Endothelial cell of umbilical vein (primary cell): ENCODE data around the gene FAM163A. TPM values are rescaled to one million over a fixed set of nuclear protein-coding genes. Genes with fewer than 3 reads are reported as not detected.

ENCODE experiments used
- BruUV-seq: library from RNA; stranded (reverse); fragments of 400-500 nt; replicated peaks from 2 replicates; lab custom pipeline; 2021; lab: Mats Ljungman, UMichigan
- CTCF ChIA-PET: fragments of 300-600, 350-600 bp; sonication (Branson Sonifier 250); formaldehyde crosslinking; loops from one replicate; lab custom pipeline; 2021; ENCODE audit warnings: antibody characterized with exemption, inconsistent platforms; lab: Charles Lee
- POLR2A ChIA-PET: fragments of 300-600, 350-600 bp; sonication (Branson Sonifier 250); formaldehyde crosslinking; loops from one replicate; lab custom pipeline; 2021; ENCODE audit warnings: antibody characterized with exemption, inconsistent platforms; lab: Charles Lee
- DNase-seq: peaks from one replicate; pipeline ENCODE4 v3.0.0-alpha.2; 2011; ENCODE audit warnings: low read depth, low spot score
- FAIRE-seq: peaks from 2 replicates; lab custom pipeline; 2011; peaks lifted over from hg19 to GRCh38; lab: Jason Lieb, UNC
- H2AFZ ChIP-seq: 2 replicates; pipeline ENCODE4 v1.6.0; 2012; ENCODE audit warnings: low read depth, low read length, control low read depth, inconsistent platforms
- H3K27ac ChIP-seq: 2 replicates; pipeline ENCODE4 v1.5.1; 2011; ENCODE audit warnings: low read depth, mild to moderate bottlenecking, control low read depth, low read length, moderate library complexity; ENCODE audit not compliant: insufficient read depth
- H3K27me3 ChIP-seq, 2 experiments: 2 replicates each; pipeline versions ENCODE4 v1.6.0 to v1.6.1; 2011; ENCODE audit warnings: low read length in 2 of 2, mixed read lengths in 1 of 2; ENCODE audit not compliant: control insufficient read depth in 2 of 2, insufficient read depth in 2 of 2
- H3K36me3 ChIP-seq, 2 experiments: 2 replicates in 1 of 2; 3 replicates in 1 of 2; pipeline ENCODE4 v1.5.1; 2011; ENCODE audit warnings: low read length in 2 of 2, mild to moderate bottlenecking in 1 of 2, moderate library complexity in 1 of 2; ENCODE audit not compliant: control insufficient read depth in 2 of 2, insufficient read depth in 2 of 2; ENCODE audit errors: extremely low read depth in 1 of 2
- H3K4me1 ChIP-seq: 3 replicates; pipeline ENCODE4 v1.5.1; 2011; ENCODE audit warnings: mild to moderate bottlenecking, low read length; ENCODE audit not compliant: control insufficient read depth, insufficient read depth; ENCODE audit errors: extremely low read depth
- H3K4me2 ChIP-seq: 2 replicates; pipeline ENCODE4 v1.6.1; 2011; ENCODE audit warnings: low read length, control low read depth, mixed read lengths; ENCODE audit not compliant: insufficient read depth
- H3K4me3 ChIP-seq, 3 experiments: fragments of 200-600 bp in 1 of 3; sonication (generic), shearing (Covaris generic) in 1 of 3; replicated peaks in 1 of 3; 2 replicates each; pipeline ENCODE4 v1.5.1; 2011 to 2016; ENCODE audit warnings: control low read depth in 3 of 3, low read length in 3 of 3, mild to moderate bottlenecking in 2 of 3, inconsistent platforms in 1 of 3, low read depth in 1 of 3, moderate library complexity in 1 of 3; ENCODE audit not compliant: insufficient read depth in 1 of 3
- H3K79me2 ChIP-seq: 2 replicates; pipeline ENCODE4 v1.6.0; 2012; ENCODE audit warnings: low read length, inconsistent platforms; ENCODE audit not compliant: control insufficient read depth, insufficient read depth
- H3K9ac ChIP-seq: replicated peaks from 2 replicates; pipeline ENCODE3; 2011; ENCODE audit warnings: low read length, control low read depth; ENCODE audit not compliant: insufficient read depth; ENCODE audit errors: extremely low read depth
- H3K9me1 ChIP-seq: replicated peaks from 3 replicates; pipeline ENCODE4 v1.6.0; 2011; ENCODE audit warnings: mild to moderate bottlenecking, low read length; ENCODE audit not compliant: control insufficient read depth, insufficient read depth; ENCODE audit errors: extremely low read depth
- H3K9me3 ChIP-seq: replicated peaks from 2 replicates; pipeline ENCODE4 v1.5.1; 2012; ENCODE audit warnings: low read length, inconsistent platforms; ENCODE audit not compliant: control insufficient read depth, insufficient read depth
- H4K20me1 ChIP-seq: replicated peaks from 2 replicates; pipeline ENCODE3; 2011; ENCODE audit warnings: mild to moderate bottlenecking, low read length; ENCODE audit not compliant: control insufficient read depth, insufficient read depth; ENCODE audit errors: extremely low read depth
- EZH2 ChIP-seq: IDR thresholded peaks from 2 replicates; pipeline ENCODE4 v1.6.1; 2012; ENCODE audit warnings: borderline replicate concordance, low read depth, mild to moderate bottlenecking, moderate library complexity, low read length, inconsistent platforms; ENCODE audit not compliant: severe bottlenecking
- FOS ChIP-seq: IDR thresholded peaks from 2 replicates; pipeline ENCODE4 v1.6.1; 2011; ENCODE audit warnings: mild to moderate bottlenecking, low read length, moderate library complexity, borderline replicate concordance; ENCODE audit not compliant: insufficient read depth
- GATA2 ChIP-seq: IDR thresholded peaks from 2 replicates; pipeline ENCODE4 v1.7.0; 2011; ENCODE audit warnings: low read depth, mild to moderate bottlenecking, moderate library complexity, mixed read lengths, low read length; ENCODE audit not compliant: insufficient read length, insufficient read depth
- JUN ChIP-seq: IDR thresholded peaks from 2 replicates; pipeline ENCODE4 v1.6.1; 2011; ENCODE audit warnings: borderline replicate concordance, low read depth; ENCODE audit not compliant: insufficient read length, insufficient read depth
- MYC ChIP-seq: IDR thresholded peaks from one replicate; pipeline ENCODE4 v1.6.1; 2011; ENCODE audit warnings: mild to moderate bottlenecking, low read depth, low read length
- POLR2A ChIP-seq: IDR thresholded peaks from 2 replicates; pipeline ENCODE4 v1.6.1; 2012; ENCODE audit warnings: low read depth, mild to moderate bottlenecking, control low read depth, low read length
- POLR2AphosphoS5 ChIP-seq: IDR thresholded peaks from 2 replicates; pipeline ENCODE4 v1.6.1; 2012; ENCODE audit warnings: low read depth, mild to moderate bottlenecking, control low read depth, low read length, moderate library complexity; ENCODE audit not compliant: insufficient read depth
- dilution Hi-C: fragments of 300-500 bp; cut with MboI; formaldehyde crosslinking; loops from one replicate; pipeline ENCODE4 v1.15.0; 2019; ENCODE audit warnings: low sequenced_read_pairs; ENCODE audit not compliant: extremely low pct_ligation_motif_present
- intact Hi-C: fragments of 100-400 bp; cut with micrococcal nuclease; formaldehyde crosslinking; loops from one replicate; pipeline ENCODE4 v1.10.0; 2022
- polyA plus RNA-seq, 4 experiments: library from polyadenylated mRNA; depleted of rRNA in 3 of 4; stranded (reverse) in 3 of 4; unstranded in 1 of 4; fragments of >200 nt; gene quantifications; 2 replicates each; pipeline versions ENCODE4 v1.2.1 to v1.2.3, GENCODE V29; 2011 to 2012; ENCODE audit warnings: missing spikeins in 1 of 4
- total RNA-seq: library from RNA; stranded (reverse); gene quantifications from 2 replicates; pipeline ENCODE4 v1.2.3, GENCODE V29; 2021
- TF ChIP-seq, protein P1 (sequence below): IDR thresholded peaks from 2 replicates; pipeline ENCODE4 v1.6.1; 2011; ENCODE audit not compliant: insufficient read depth, insufficient read length
- TF ChIP-seq, protein P2 (sequence below), 2 donors: IDR thresholded peaks; 1 replicate in 1 of 2; 2 replicates in 1 of 2; pipeline ENCODE4 v1.5.1; 2011; ENCODE audit warnings: low read length in 2 of 2, mild to moderate bottlenecking in 2 of 2, moderate library complexity in 2 of 2, control low read depth in 1 of 2, inconsistent platforms in 1 of 2, low read depth in 1 of 2; ENCODE audit not compliant: insufficient read depth in 1 of 2; ENCODE audit errors: extremely low read depth in 1 of 2

The FAM163A gene
- total and polyA plus RNA-seq, 2 donors (not counting 3 experiments of a cell fraction or from before 2014, with no cell fraction given) = not detected

DNA sequence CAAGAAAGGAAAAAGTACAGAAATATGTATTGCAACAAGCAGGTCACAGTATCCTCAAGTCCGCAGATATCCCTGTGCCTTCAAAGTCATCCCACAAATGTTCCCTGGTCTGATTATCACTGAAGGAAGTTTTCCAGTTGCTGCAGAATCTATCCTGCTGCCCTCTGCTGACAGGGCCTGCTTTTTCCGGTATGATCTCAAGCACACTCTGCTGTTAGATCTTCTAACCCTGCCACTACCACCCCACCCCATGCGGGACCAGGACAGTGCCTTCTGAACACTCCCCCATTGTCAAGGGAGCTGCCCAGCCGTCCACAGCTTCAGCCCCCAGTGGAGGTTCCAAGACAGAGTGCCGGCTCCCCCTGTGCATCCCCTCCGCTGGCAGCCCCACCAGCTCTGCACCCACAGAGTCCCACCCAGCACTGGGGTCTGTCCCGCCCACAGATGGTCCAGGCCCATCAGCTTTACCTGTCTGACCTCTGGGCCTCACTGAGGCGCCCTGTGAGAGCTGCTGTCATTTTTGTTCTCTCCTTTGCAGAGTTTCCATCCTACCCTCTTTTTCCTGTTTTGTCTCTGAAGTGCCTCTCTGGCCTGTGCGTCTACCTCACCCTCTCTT lies 27.9 kb downstream of the FAM163A start:
- dilution Hi-C loops (no loop called here), intact Hi-C loops (no loop called here)
- ChIA-PET POLR2A (no interaction called here), CTCF (interaction anchor here (1.0 to 4.3 kb wide), 4 partner anchors 23 to 64 kb away, joined by 4 to 26 read pairs (median 10); no protein-coding TSS in a partner anchor)
- DNase-seq = no peak
- H3K4me2 ChIP-seq = no peak overlapping the region
- H2AFZ ChIP-seq = no peak overlapping the region
- no peaks in the 10 kb centered on the region for H3K9me3 ChIP-seq
- TF ChIP-seq EZH2 (no peak), MYC (no peak), FOS (no peak), GATA2 (no peak), POLR2A (no peak), POLR2AphosphoS5 (no peak), JUN (no peak)
- TF ChIP-seq, protein P1, sequence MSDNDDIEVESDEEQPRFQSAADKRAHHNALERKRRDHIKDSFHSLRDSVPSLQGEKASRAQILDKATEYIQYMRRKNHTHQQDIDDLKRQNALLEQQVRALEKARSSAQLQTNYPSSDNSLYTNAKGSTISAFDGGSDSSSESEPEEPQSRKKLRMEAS = no peak
- TF ChIP-seq, protein P2, sequence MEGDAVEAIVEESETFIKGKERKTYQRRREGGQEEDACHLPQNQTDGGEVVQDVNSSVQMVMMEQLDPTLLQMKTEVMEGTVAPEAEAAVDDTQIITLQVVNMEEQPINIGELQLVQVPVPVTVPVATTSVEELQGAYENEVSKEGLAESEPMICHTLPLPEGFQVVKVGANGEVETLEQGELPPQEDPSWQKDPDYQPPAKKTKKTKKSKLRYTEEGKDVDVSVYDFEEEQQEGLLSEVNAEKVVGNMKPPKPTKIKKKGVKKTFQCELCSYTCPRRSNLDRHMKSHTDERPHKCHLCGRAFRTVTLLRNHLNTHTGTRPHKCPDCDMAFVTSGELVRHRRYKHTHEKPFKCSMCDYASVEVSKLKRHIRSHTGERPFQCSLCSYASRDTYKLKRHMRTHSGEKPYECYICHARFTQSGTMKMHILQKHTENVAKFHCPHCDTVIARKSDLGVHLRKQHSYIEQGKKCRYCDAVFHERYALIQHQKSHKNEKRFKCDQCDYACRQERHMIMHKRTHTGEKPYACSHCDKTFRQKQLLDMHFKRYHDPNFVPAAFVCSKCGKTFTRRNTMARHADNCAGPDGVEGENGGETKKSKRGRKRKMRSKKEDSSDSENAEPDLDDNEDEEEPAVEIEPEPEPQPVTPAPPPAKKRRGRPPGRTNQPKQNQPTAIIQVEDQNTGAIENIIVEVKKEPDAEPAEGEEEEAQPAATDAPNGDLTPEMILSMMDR (IDR thresholded peaks at IDR 0.05; ENCODE audit: extremely low read depth in 1 of 2, insufficient read depth in 1 of 2, low read depth in 1 of 2, low read length in 2 of 2) = no peak
- H3K27ac ChIP-seq = no peak overlapping the region
- H3K9ac ChIP-seq = no peak overlapping the region
- no peak overlapping the region for H3K4me3 ChIP-seq
- no peak for FAIRE-seq
- BruUV-seq = no TSS peak
- no peaks in the 10 kb centered on the region for H3K9me1 ChIP-seq
- H4K20me1 ChIP-seq = no peaks in the 10 kb centered on the region
- no peaks in the 10 kb centered on the region for H3K4me1 ChIP-seq
- H3K36me3 ChIP-seq = no peaks in the 10 kb centered on the region
- H3K27me3 ChIP-seq = peaks cover 0 to 3% of the 10 kb centered on the region in 2 experiments
- H3K79me2 ChIP-seq = no peaks in the 10 kb centered on the region
